WERI-Rb-1 (cell line): ENCODE results near the gene CCDC187.
A peak's percentile ranks its signal among the peaks of the same experiment; 100 is the strongest.

ENCODE experiments used
- DNase-seq: peaks from one replicate; pipeline ENCODE4 v3.0.0-alpha.2; 2020
- H3K27ac ChIP-seq: fragments of 250-450 bp; sonication (Bioruptor Pico); 2 replicates; pipeline ENCODE4 v1.5.1; 2020; ENCODE audit warnings: mild to moderate bottlenecking, moderate library complexity
- H3K27me3 ChIP-seq: fragments of 250-450 bp; sonication (Bioruptor Pico); 2 replicates; pipeline ENCODE4 v1.5.1; 2021; ENCODE audit warnings: mild to moderate bottlenecking, low read depth, moderate library complexity; ENCODE audit not compliant: insufficient read depth, severe bottlenecking
- H3K36me3 ChIP-seq: fragments of 250-450 bp; sonication (Bioruptor Pico); 2 replicates; pipeline ENCODE4 v1.5.1; 2020; ENCODE audit warnings: mild to moderate bottlenecking, moderate library complexity
- H3K4me3 ChIP-seq: 2 replicates; pipeline ENCODE4 v1.5.1; 2011; ENCODE audit warnings: low read depth, mild to moderate bottlenecking, control low read depth, low read length
- H3K9me3 ChIP-seq: fragments of 250-450 bp; sonication (Bioruptor Pico); 2 replicates; pipeline ENCODE4 v1.5.1; 2021; ENCODE audit warnings: mild to moderate bottlenecking, moderate library complexity; ENCODE audit not compliant: severe bottlenecking
- CTCF ChIP-seq: IDR thresholded peaks from 2 replicates; pipeline ENCODE4 v1.5.1; 2011; ENCODE audit warnings: low read depth, mild to moderate bottlenecking, control low read depth, inconsistent platforms, low read length

Gene CCDC187

GRCh38 chr9:136258786-136259516 lies 44.9 kb downstream of the CCDC187 start:
- peak overlapping the region; percentile 36 for H3K4me3 ChIP-seq
- TF ChIP-seq CTCF: no peak

GRCh38 chr9:136258299-136258625 lies 45.6 kb downstream of the CCDC187 start:
- no peaks in the 10 kb centered on the region for H3K36me3 ChIP-seq
- TF ChIP-seq CTCF: no peak
- H3K9me3 ChIP-seq: no peaks in the 10 kb centered on the region
- no peak for DNase-seq
- H3K4me3 ChIP-seq: peak overlapping the region; percentile 36
- H3K27ac ChIP-seq: peak overlapping the region; percentile 75
- H3K27me3 ChIP-seq: no peaks in the 10 kb centered on the region

More at GRCh38 chr9:136258786-136259516, 44.9 kb downstream of the CCDC187 start:
- DNase-seq: peak; percentile 92
- Histone ChIP-seq H3K27ac (peak overlapping the region; percentile 75), H3K36me3 (no peaks in the 10 kb centered on the region), H3K9me3 (no peaks in the 10 kb centered on the region), H3K27me3 (no peaks in the 10 kb centered on the region)

GRCh38 chr9:136257381-136258298 lies 46.3 kb downstream of the CCDC187 start:
- DNase-seq: peak; percentile 78
- Histone ChIP-seq H3K27me3 (no peaks in the 10 kb centered on the region), H3K4me3 (peak overlapping the region; percentile 36), H3K27ac (peak overlapping the region; percentile 75), H3K36me3 (no peaks in the 10 kb centered on the region), H3K9me3 (no peaks in the 10 kb centered on the region)
- no peak for TF ChIP-seq CTCF

GRCh38 chr9:136255896-136256890 lies 47.7 kb downstream of the CCDC187 start:
- H3K27me3 ChIP-seq: no peaks in the 10 kb centered on the region
- DNase-seq: peak; percentile 76
- peak overlapping the region; percentile 43 for H3K27ac ChIP-seq

More at GRCh38 chr9:136255896-136256890, 47.7 kb downstream of the CCDC187 start:
- Histone ChIP-seq H3K4me3 (no peak overlapping the region), H3K36me3 (no peaks in the 10 kb centered on the region), H3K9me3 (no peaks in the 10 kb centered on the region)
- TF ChIP-seq CTCF: peak; percentile 68
